ENCODE results near the gene DENND1A. TPM values are rescaled to one million over a fixed set of nuclear protein-coding genes. Genes with fewer than 3 reads are reported as not detected.

DENND1A gene
- total and polyA plus RNA-seq, 2 of the 13 experiments (the other 11 are each of a cell fraction or from before 2014, with no cell fraction given) = 14.8 to 30.1 TPM

DNA sequence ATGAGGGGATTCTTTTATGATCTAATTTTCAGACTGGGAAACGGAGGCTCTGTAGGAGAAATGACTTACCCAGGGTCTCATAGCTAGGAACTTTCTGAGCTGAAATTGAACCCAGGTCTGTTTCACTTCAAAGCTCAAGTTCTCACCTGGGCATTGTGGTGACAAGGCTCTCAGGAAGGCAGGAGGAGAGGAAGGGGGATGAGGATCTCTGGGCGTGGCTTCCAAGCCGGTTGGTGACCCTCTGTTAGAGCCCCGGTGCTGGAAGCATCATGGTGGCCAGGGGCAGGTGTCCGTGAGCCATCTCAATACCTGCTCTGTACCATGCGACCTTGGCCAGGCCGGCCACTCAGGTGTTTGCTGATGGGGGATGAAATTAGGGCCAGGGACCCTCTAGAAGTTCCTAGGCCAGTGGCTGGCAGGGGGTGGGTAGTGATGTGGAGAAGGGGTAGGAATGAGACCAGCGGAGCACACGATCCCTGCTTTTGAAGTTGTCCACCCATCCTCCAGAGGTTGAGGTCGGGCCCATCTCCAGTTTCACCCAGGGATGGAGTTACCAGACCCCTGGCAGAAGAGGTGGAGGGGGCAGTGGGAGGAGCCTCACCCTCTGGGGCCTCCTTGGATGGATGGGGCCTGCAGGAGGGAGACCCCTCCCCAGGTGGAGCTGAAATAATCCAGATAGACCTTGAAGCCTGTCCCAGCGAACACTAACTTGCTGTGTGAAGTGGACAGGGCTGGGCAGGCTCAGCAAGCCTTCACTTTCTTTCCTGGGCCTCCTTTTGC is 568.0 kb downstream of the DENND1A start (continued):
- TF ChIP-seq, protein P1, sequence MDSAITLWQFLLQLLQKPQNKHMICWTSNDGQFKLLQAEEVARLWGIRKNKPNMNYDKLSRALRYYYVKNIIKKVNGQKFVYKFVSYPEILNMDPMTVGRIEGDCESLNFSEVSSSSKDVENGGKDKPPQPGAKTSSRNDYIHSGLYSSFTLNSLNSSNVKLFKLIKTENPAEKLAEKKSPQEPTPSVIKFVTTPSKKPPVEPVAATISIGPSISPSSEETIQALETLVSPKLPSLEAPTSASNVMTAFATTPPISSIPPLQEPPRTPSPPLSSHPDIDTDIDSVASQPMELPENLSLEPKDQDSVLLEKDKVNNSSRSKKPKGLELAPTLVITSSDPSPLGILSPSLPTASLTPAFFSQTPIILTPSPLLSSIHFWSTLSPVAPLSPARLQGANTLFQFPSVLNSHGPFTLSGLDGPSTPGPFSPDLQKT (CRISPR knock-in tag; IDR thresholded peaks at IDR 0.05; ENCODE audit: borderline replicate concordance) = no peak

DNA sequence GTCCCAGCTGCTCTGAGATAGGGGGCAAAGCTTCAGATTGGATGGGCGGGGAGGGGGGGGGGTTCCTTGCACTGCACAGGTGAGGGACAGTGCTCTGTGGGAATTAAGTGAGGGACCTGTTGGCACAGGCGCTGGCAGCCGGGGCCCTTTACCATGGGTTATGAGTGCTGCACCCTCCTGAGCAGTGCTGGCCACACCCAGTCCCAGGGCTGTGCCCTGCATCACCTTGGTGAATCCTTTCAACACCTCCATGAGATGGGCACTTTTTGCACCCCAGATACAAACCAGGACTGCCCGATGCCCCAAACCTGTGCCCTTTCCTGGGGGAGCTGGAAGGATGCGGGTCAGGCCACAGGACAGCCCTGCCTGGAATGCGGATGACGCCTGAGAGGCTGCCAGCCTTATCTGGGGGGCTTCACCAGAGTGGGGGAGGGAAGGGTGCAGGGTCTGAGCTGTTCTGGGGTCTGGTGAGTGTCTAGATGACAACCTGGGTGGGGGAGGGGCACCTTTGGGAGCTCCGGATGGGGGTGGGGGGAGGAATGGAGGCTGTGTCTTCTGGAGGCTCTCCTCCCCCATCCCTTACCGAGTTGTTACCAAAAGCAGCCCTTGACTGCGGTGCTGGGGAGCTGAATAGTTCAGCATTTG is 568.7 kb downstream of the DENND1A start:
- Histone ChIP-seq H4K20me1 (ENCODE audit: insufficient read depth, low read length) (no peaks in the 10 kb centered on the region), H3K4me3 (replicated peaks in 1 of 3; ENCODE audit: insufficient read depth in 1 of 3, low read depth in 2 of 3, low read length in 3 of 3) (no peak overlapping the region), H3K79me2 (ENCODE audit: insufficient read depth, low read length) (no peaks in the 10 kb centered on the region), H2AFZ (ENCODE audit: low read length) (no peak overlapping the region), H3K4me1 (ENCODE audit: insufficient read depth, low read length) (peaks cover 84% of the 10 kb centered on the region), H3K36me3 (replicated peaks in 1 of 2; ENCODE audit: control insufficient read depth in 1 of 2, insufficient read depth in 2 of 2, low read length in 2 of 2) (no peaks in the 10 kb centered on the region), H3K27ac (ENCODE audit: extremely low read length, insufficient read depth, low read length) (no peak overlapping the region), H3K9me3 (ENCODE audit: low read length) (no peaks in the 10 kb centered on the region), H3K4me2 (ENCODE audit: low read depth, low read length) (no peak overlapping the region; the same call in 1 of the 2 replicates), H3K27me3 (ENCODE audit: control insufficient read depth in 1 of 2, insufficient read depth in 2 of 2, low read length in 2 of 2) (peaks cover 4 to 25% of the 10 kb centered on the region in 2 experiments; a peak in 4 of 5 replicates), H3K9ac (ENCODE audit: insufficient read depth, low read depth, low read length) (no peak overlapping the region)
- WGBS (ENCODE audit: low lambda C conversion rate) = 21% methylated on average over 3 of the region's 10 CpGs
- POLR2A ChIA-PET = no interaction called here
- CTCF ChIA-PET (ENCODE audit: low intra/inter-chr PET ratio, low total read pairs) = no interaction called here
- TF ChIP-seq ZNF224 (CRISPR knock-in tag; IDR thresholded peaks at IDR 0.05) (no peak), HNRNPL (IDR thresholded peaks at IDR 0.05; ENCODE audit: low read depth, low read length) (0 out of 2 replicates have a peak, but pooled peaks have one; percentile 45)
- DNase-seq (ENCODE audit: low spot score) (no peak), ATAC-seq (no peak), FAIRE-seq (no peak)
- in situ Hi-C loops (cut with HindIII; ENCODE audit: extremely low pct_ligation_motif_present, low pct_unique_long_range_greater_than_20kb) (no loop called here), intact Hi-C loops (cut with micrococcal nuclease; ENCODE audit: unreplicated experiment) (no loop called here)
- no TSS peak for BruUV-seq (replicated peaks)
